Measurements from ENCODE around the gene AP3D1.

The AP3D1 gene

GRCh38 chr19:2062770-2063169 is 88.6 kb downstream of the AP3D1 start:
- no peaks in the 10 kb centered on the region for H3K36me3 ChIP-seq (ENCODE audit: control insufficient read depth, insufficient read depth, low read length)
- peak overlapping the region; percentile 89 for H3K9ac ChIP-seq (ENCODE audit: low read length)
- no peaks in the 10 kb centered on the region for H3K9me3 ChIP-seq (ENCODE audit: control insufficient read depth, low read length)
- H3K27me3 ChIP-seq (ENCODE audit: control insufficient read depth, insufficient read depth, low read length): no peaks in the 10 kb centered on the region
- no peak overlapping the region for H3K4me3 ChIP-seq (ENCODE audit: low read length)
- H3K4me1 ChIP-seq (ENCODE audit: control insufficient read depth, insufficient read depth, low read length): peaks cover 66% of the 10 kb centered on the region

- no peaks in the 10 kb centered on the region for H3K9me3 ChIP-seq (ENCODE audit: control insufficient read depth, low read length)
- H3K36me3 ChIP-seq (ENCODE audit: control insufficient read depth, insufficient read depth, low read length): no peaks in the 10 kb centered on the region
- peaks cover 70% of the 10 kb centered on the region for H3K4me1 ChIP-seq (ENCODE audit: control insufficient read depth, insufficient read depth, low read length)
- H3K27me3 ChIP-seq (ENCODE audit: control insufficient read depth, insufficient read depth, low read length): no peaks in the 10 kb centered on the region
- H3K4me3 ChIP-seq (ENCODE audit: low read length): peak overlapping the region; percentile 96
- peak overlapping the region; percentile 89 for H3K9ac ChIP-seq (ENCODE audit: low read length)
These were observed 89.0 kb downstream of the AP3D1 start for GRCh38 chr19:2062389-2062729.

GRCh38 chr19:2061495-2062388 is 89.6 kb downstream of the AP3D1 start:
- Histone ChIP-seq H3K36me3 (ENCODE audit: control insufficient read depth, insufficient read depth, low read length) (no peaks in the 10 kb centered on the region), H3K4me3 (ENCODE audit: low read length) (peak overlapping the region; percentile 96), H3K27me3 (ENCODE audit: control insufficient read depth, insufficient read depth, low read length) (no peaks in the 10 kb centered on the region), H3K9me3 (ENCODE audit: control insufficient read depth, low read length) (no peaks in the 10 kb centered on the region), H3K4me1 (ENCODE audit: control insufficient read depth, insufficient read depth, low read length) (peaks cover 75% of the 10 kb centered on the region), H3K9ac (ENCODE audit: low read length) (peak overlapping the region; percentile 89)

- Histone ChIP-seq H3K4me3 (ENCODE audit: low read length) (peak overlapping the region; percentile 55), H3K36me3 (ENCODE audit: control insufficient read depth, insufficient read depth, low read length) (no peaks in the 10 kb centered on the region), H3K9me3 (ENCODE audit: control insufficient read depth, low read length) (no peaks in the 10 kb centered on the region), H3K4me1 (ENCODE audit: control insufficient read depth, insufficient read depth, low read length) (peaks cover 81% of the 10 kb centered on the region), H3K9ac (ENCODE audit: low read length) (peak overlapping the region; percentile 89), H3K27me3 (ENCODE audit: control insufficient read depth, insufficient read depth, low read length) (no peaks in the 10 kb centered on the region)
These were observed 90.4 kb downstream of the AP3D1 start for GRCh38 chr19:2060884-2061494.

- Histone ChIP-seq H3K4me3 (ENCODE audit: low read length) (peak overlapping the region; percentile 31), H3K4me1 (ENCODE audit: control insufficient read depth, insufficient read depth, low read length) (peaks cover 82% of the 10 kb centered on the region), H3K27me3 (ENCODE audit: control insufficient read depth, insufficient read depth, low read length) (no peaks in the 10 kb centered on the region), H3K9ac (ENCODE audit: low read length) (peak overlapping the region; percentile 89), H3K36me3 (ENCODE audit: control insufficient read depth, insufficient read depth, low read length) (no peaks in the 10 kb centered on the region), H3K9me3 (ENCODE audit: control insufficient read depth, low read length) (no peaks in the 10 kb centered on the region)
These were observed 91.8 kb downstream of the AP3D1 start for GRCh38 chr19:2059422-2060201.

GRCh38 chr19:2058570-2059421 is 92.6 kb downstream of the AP3D1 start:
- Histone ChIP-seq H3K9me3 (ENCODE audit: control insufficient read depth, low read length) (no peaks in the 10 kb centered on the region), H3K36me3 (ENCODE audit: control insufficient read depth, insufficient read depth, low read length) (no peaks in the 10 kb centered on the region), H3K4me3 (ENCODE audit: low read length) (peak overlapping the region; percentile 31), H3K4me1 (ENCODE audit: control insufficient read depth, insufficient read depth, low read length) (peaks cover 79% of the 10 kb centered on the region), H3K9ac (ENCODE audit: low read length) (peak overlapping the region; percentile 89), H3K27me3 (ENCODE audit: control insufficient read depth, insufficient read depth, low read length) (no peaks in the 10 kb centered on the region)

GRCh38 chr19:2057484-2058469 is 93.6 kb downstream of the AP3D1 start:
- H3K4me3 ChIP-seq (ENCODE audit: low read length): no peak overlapping the region
- H3K9ac ChIP-seq (ENCODE audit: low read length): no peak overlapping the region
- H3K36me3 ChIP-seq (ENCODE audit: control insufficient read depth, insufficient read depth, low read length): no peaks in the 10 kb centered on the region
- H3K9me3 ChIP-seq (ENCODE audit: control insufficient read depth, low read length): no peaks in the 10 kb centered on the region
- H3K4me1 ChIP-seq (ENCODE audit: control insufficient read depth, insufficient read depth, low read length): peaks cover 76% of the 10 kb centered on the region
- H3K27me3 ChIP-seq (ENCODE audit: control insufficient read depth, insufficient read depth, low read length): no peaks in the 10 kb centered on the region

GRCh38 chr19:2056837-2057192 is 94.6 kb downstream of the AP3D1 start:
- peaks cover 75% of the 10 kb centered on the region for H3K4me1 ChIP-seq (ENCODE audit: control insufficient read depth, insufficient read depth, low read length)
- H3K36me3 ChIP-seq (ENCODE audit: control insufficient read depth, insufficient read depth, low read length): no peaks in the 10 kb centered on the region
- no peaks in the 10 kb centered on the region for H3K27me3 ChIP-seq (ENCODE audit: control insufficient read depth, insufficient read depth, low read length)
- no peak overlapping the region for H3K9ac ChIP-seq (ENCODE audit: low read length)
- H3K9me3 ChIP-seq (ENCODE audit: control insufficient read depth, low read length): no peaks in the 10 kb centered on the region
- H3K4me3 ChIP-seq (ENCODE audit: low read length): no peak overlapping the region

- Histone ChIP-seq H3K27me3 (ENCODE audit: control insufficient read depth, insufficient read depth, low read length) (no peaks in the 10 kb centered on the region), H3K4me3 (ENCODE audit: low read length) (no peak overlapping the region), H3K36me3 (ENCODE audit: control insufficient read depth, insufficient read depth, low read length) (no peaks in the 10 kb centered on the region), H3K9me3 (ENCODE audit: control insufficient read depth, low read length) (no peaks in the 10 kb centered on the region), H3K4me1 (ENCODE audit: control insufficient read depth, insufficient read depth, low read length) (peaks cover 79% of the 10 kb centered on the region), H3K9ac (ENCODE audit: low read length) (peak overlapping the region; percentile 61)
These were observed 95.2 kb downstream of the AP3D1 start for GRCh38 chr19:2055931-2056836.

- H3K36me3 ChIP-seq (ENCODE audit: control insufficient read depth, insufficient read depth, low read length): no peaks in the 10 kb centered on the region
- no peak overlapping the region for H3K4me3 ChIP-seq (ENCODE audit: low read length)
- no peak overlapping the region for H3K9ac ChIP-seq (ENCODE audit: low read length)
- H3K27me3 ChIP-seq (ENCODE audit: control insufficient read depth, insufficient read depth, low read length): no peaks in the 10 kb centered on the region
- peaks cover 67% of the 10 kb centered on the region for H3K4me1 ChIP-seq (ENCODE audit: control insufficient read depth, insufficient read depth, low read length)
- no peaks in the 10 kb centered on the region for H3K9me3 ChIP-seq (ENCODE audit: control insufficient read depth, low read length)
These were observed 96.6 kb downstream of the AP3D1 start for GRCh38 chr19:2054763-2055162.

All from mucosa of stomach (tissue), 1 donor.